ENCODE measurements around the gene ADAMTS4. TPM values are rescaled to one million over a fixed set of nuclear protein-coding genes. Genes with fewer than 3 reads are reported as not detected.
"Not testable (repeated sequence)": the region's sequence is repeated elsewhere in the genome, so short reads cannot be mapped to it uniquely, and the experiment has no call there.

ADAMTS4 gene
- total RNA-seq (2014; rRNA removed) = 5.0 and 5.4 TPM in 2 replicates
- 1.1 TPM for polyA plus RNA-seq (2012)

GRCh38 chr1:161198897-161199431 lies at the start of gene ADAMTS4:
ADAMTS4 (minus strand) TSS chr1:161199054; CDS start chr1:161198627, 427 bp downstream.
- DNase-seq (ENCODE audit: low read depth) = peak; percentile 91

- no peak for DNase-seq (ENCODE audit: low read depth)
Measured at GRCh38 chr1:161244888-161245287, 46.0 kb upstream of the ADAMTS4 start.

GRCh38 chr1:161242313-161242712 lies 43.5 kb upstream of the ADAMTS4 start:
- peak; percentile 24 for DNase-seq (ENCODE audit: low read depth)

GRCh38 chr1:161241682-161242081 lies 42.8 kb upstream of the ADAMTS4 start:
- DNase-seq (ENCODE audit: low read depth) = no peak

GRCh38 chr1:161238039-161238473 lies 39.2 kb upstream of the ADAMTS4 start, which contains the start of gene NR1I3:
NR1I3 (minus strand) TSS chr1:161238203; CDS start chr1:161236565, 1,638 bp downstream.
- no peak for DNase-seq (ENCODE audit: low read depth)

GRCh38 chr1:161235957-161236775 lies 37.3 kb upstream of the ADAMTS4 start:
- no peak for DNase-seq (ENCODE audit: low read depth)

- no peak for DNase-seq (ENCODE audit: low read depth)
Measured at GRCh38 chr1:161233102-161233501, 34.2 kb upstream of the ADAMTS4 start.

- DNase-seq (ENCODE audit: low read depth) = no peak
Measured at GRCh38 chr1:161230762-161231161, 31.9 kb upstream of the ADAMTS4 start.

- DNase-seq (ENCODE audit: low read depth) = no peak
Measured at GRCh38 chr1:161229896-161230295, 31.0 kb upstream of the ADAMTS4 start.

GRCh38 chr1:161228032-161228431 lies 29.2 kb upstream of the ADAMTS4 start:
- no peak for DNase-seq (ENCODE audit: low read depth)

- peak; percentile 67 for DNase-seq (ENCODE audit: low read depth)
Measured at GRCh38 chr1:161227196-161227871, 28.5 kb upstream of the ADAMTS4 start.

GRCh38 chr1:161226759-161227158 lies 27.9 kb upstream of the ADAMTS4 start:
- no peak for DNase-seq (ENCODE audit: low read depth)

GRCh38 chr1:161226320-161226711 lies 27.5 kb upstream of the ADAMTS4 start:
- no peak for DNase-seq (ENCODE audit: low read depth)

GRCh38 chr1:161225534-161226319 lies 26.9 kb upstream of the ADAMTS4 start, which contains the start of gene TOMM40L:
TOMM40L (plus strand) TSS chr1:161226060; CDS start chr1:161226490, 430 bp downstream.
- DNase-seq (ENCODE audit: low read depth) = peak; percentile 100

- DNase-seq (ENCODE audit: low read depth) = peak; percentile 18
Measured at GRCh38 chr1:161225178-161225533, 26.3 kb upstream of the ADAMTS4 start.

GRCh38 chr1:161224695-161225087 lies 25.8 kb upstream of the ADAMTS4 start:
- not testable (repeated sequence) for DNase-seq (ENCODE audit: low read depth)

GRCh38 chr1:161223805-161224694 lies 25.2 kb upstream of the ADAMTS4 start:
- no peak for DNase-seq (ENCODE audit: low read depth)

GRCh38 chr1:161222175-161223019 lies 23.5 kb upstream of the ADAMTS4 start:
- DNase-seq (ENCODE audit: low read depth) = no peak

GRCh38 chr1:161220002-161220401 lies 21.1 kb upstream of the ADAMTS4 start:
- DNase-seq (ENCODE audit: low read depth) = no peak

All from LHCN-M2 (cell line).